Neural progenitor cell (in vitro differentiated cells): ENCODE data around the gene SMOC2. TPM values are rescaled to one million over a fixed set of nuclear protein-coding genes. Genes with fewer than 3 reads are reported as not detected.

Source experiments
- DNase-seq: peaks from one replicate; pipeline ENCODE4 v3.0.0-alpha.2; 2016; ENCODE audit warnings: low spot score
- H2AFZ ChIP-seq: fragments of 200-600 bp; sonication (generic); replicated peaks from 2 replicates; pipeline ENCODE4 v1.6.1; 2016; ENCODE audit warnings: antibody characterized with exemption
- H3F3A ChIP-seq: fragments of 200-600 bp; sonication (generic); 2 replicates; pipeline ENCODE4 v1.6.1; 2016; ENCODE audit warnings: antibody characterized with exemption, low read depth
- H3K27ac ChIP-seq: fragments of 200-600 bp; sonication (generic); 2 replicates; pipeline ENCODE4 v1.5.1; 2016; ENCODE audit warnings: mild to moderate bottlenecking
- H3K27me3 ChIP-seq: fragments of 200-600 bp; sonication (generic); 2 replicates; pipeline ENCODE4 v1.6.1; 2016; ENCODE audit warnings: mild to moderate bottlenecking, moderate library complexity
- H3K36me3 ChIP-seq: fragments of 200-600 bp; sonication (generic); 2 replicates; pipeline ENCODE4 v1.5.1; 2016
- H3K4me1 ChIP-seq: fragments of 200-600 bp; sonication (generic); 2 replicates; pipeline ENCODE4 v1.6.1; 2016; ENCODE audit warnings: mixed run types
- H3K4me2 ChIP-seq: fragments of 200-600 bp; sonication (generic); 2 replicates; pipeline ENCODE4 v1.6.1; 2016
- H3K4me3 ChIP-seq: fragments of 200-600 bp; sonication (generic); 2 replicates; pipeline ENCODE4 v1.5.1; 2016
- H3K79me2 ChIP-seq: fragments of 200-600 bp; sonication (generic); 2 replicates; pipeline ENCODE4 v1.6.1; 2016; ENCODE audit warnings: low read depth
- H3K9ac ChIP-seq: fragments of 200-600 bp; sonication (generic); 2 replicates; pipeline ENCODE4 v1.6.1; 2016
- H3K9me3 ChIP-seq: fragments of 200-600 bp; sonication (generic); 2 replicates; pipeline ENCODE4 v1.5.1; 2016; ENCODE audit warnings: low read depth
- H4K20me1 ChIP-seq: fragments of 200-600 bp; sonication (generic); 2 replicates; pipeline ENCODE4 v1.6.1; 2016; ENCODE audit warnings: low read depth
- H3K27ac Mint-ChIP-seq: 3 replicates; pipeline ENCODE4 v1.8.0; 2021; ENCODE audit warnings: mixed read lengths
- H3K27me3 Mint-ChIP-seq: 2 replicates; pipeline ENCODE4 v1.8.0; 2022; ENCODE audit warnings: low read depth, mild to moderate bottlenecking, inconsistent platforms, moderate library complexity, mixed read lengths; ENCODE audit not compliant: insufficient read depth
- H3K36me3 Mint-ChIP-seq: 3 replicates; pipeline ENCODE4 v1.8.0; 2021; ENCODE audit warnings: mixed read lengths
- H3K4me1 Mint-ChIP-seq: 3 replicates; pipeline ENCODE4 v1.8.0; 2021; ENCODE audit warnings: mixed read lengths
- H3K4me3 Mint-ChIP-seq: 3 replicates; pipeline ENCODE4 v1.8.0; 2021; ENCODE audit warnings: mild to moderate bottlenecking, moderate library complexity, mixed read lengths
- H3K9me3 Mint-ChIP-seq: 3 replicates; pipeline ENCODE4 v1.8.0; 2020; ENCODE audit warnings: mixed read lengths
- EZH2 ChIP-seq: fragments of 200-600 bp; sonication (generic); IDR thresholded peaks from 2 replicates; pipeline ENCODE4 v1.6.1; 2017; ENCODE audit warnings: antibody characterized with exemption, mild to moderate bottlenecking, moderate library complexity
- EZH2phosphoT487 ChIP-seq: fragments of 200-600 bp; sonication (generic); IDR thresholded peaks from 2 replicates; pipeline ENCODE4 v1.6.1; 2017; ENCODE audit warnings: antibody characterized with exemption
- total RNA-seq: library from RNA; depleted of rRNA; stranded (reverse); fragments of >200 nt; gene quantifications from 2 replicates; pipeline ENCODE4 v1.2.3, GENCODE V29; 2015; ENCODE audit warnings: low replicate concordance
- TF ChIP-seq, protein P1 (sequence below): fragments of 200-600 bp; sonication (generic); IDR thresholded peaks from 2 replicates; pipeline ENCODE4 v1.5.1; 2017; ENCODE audit warnings: antibody characterized with exemption, mild to moderate bottlenecking

SMOC2 gene
- total RNA-seq, 1 donor from 2014 or later: 0.75 TPM

GRCh38 chr6:168670401-168670985 is 229.5 kb downstream of the SMOC2 start:
- Histone ChIP-seq H3K4me1 (peaks cover 4% of the 10 kb centered on the region), H3K36me3 (no peaks in the 10 kb centered on the region), H3K27me3 (no peaks in the 10 kb centered on the region), H3K9me3 (no peaks in the 10 kb centered on the region), H4K20me1 (no peaks in the 10 kb centered on the region), H3K4me3 (no peak overlapping the region), H3K79me2 (no peaks in the 10 kb centered on the region), H3K9ac (no peak overlapping the region), H3K27ac (no peak overlapping the region), H3K4me2 (no peak overlapping the region), H3F3A (no peaks in the 10 kb centered on the region), H2AFZ (peak overlapping the region; percentile 40)
- H3K27me3 Mint-ChIP-seq: peaks cover 6% of the 10 kb centered on the region
- TF ChIP-seq, protein P1, sequence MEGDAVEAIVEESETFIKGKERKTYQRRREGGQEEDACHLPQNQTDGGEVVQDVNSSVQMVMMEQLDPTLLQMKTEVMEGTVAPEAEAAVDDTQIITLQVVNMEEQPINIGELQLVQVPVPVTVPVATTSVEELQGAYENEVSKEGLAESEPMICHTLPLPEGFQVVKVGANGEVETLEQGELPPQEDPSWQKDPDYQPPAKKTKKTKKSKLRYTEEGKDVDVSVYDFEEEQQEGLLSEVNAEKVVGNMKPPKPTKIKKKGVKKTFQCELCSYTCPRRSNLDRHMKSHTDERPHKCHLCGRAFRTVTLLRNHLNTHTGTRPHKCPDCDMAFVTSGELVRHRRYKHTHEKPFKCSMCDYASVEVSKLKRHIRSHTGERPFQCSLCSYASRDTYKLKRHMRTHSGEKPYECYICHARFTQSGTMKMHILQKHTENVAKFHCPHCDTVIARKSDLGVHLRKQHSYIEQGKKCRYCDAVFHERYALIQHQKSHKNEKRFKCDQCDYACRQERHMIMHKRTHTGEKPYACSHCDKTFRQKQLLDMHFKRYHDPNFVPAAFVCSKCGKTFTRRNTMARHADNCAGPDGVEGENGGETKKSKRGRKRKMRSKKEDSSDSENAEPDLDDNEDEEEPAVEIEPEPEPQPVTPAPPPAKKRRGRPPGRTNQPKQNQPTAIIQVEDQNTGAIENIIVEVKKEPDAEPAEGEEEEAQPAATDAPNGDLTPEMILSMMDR: no peak
- TF ChIP-seq EZH2 (no peak), EZH2phosphoT487 (no peak)
- DNase-seq: no peak
- H3K27ac Mint-ChIP-seq: no peak overlapping the region
- H3K4me1 Mint-ChIP-seq: peaks cover 21% of the 10 kb centered on the region
- H3K9me3 Mint-ChIP-seq: no peaks in the 10 kb centered on the region
- no peak overlapping the region for H3K4me3 Mint-ChIP-seq
- H3K36me3 Mint-ChIP-seq: no peaks in the 10 kb centered on the region

DNA sequence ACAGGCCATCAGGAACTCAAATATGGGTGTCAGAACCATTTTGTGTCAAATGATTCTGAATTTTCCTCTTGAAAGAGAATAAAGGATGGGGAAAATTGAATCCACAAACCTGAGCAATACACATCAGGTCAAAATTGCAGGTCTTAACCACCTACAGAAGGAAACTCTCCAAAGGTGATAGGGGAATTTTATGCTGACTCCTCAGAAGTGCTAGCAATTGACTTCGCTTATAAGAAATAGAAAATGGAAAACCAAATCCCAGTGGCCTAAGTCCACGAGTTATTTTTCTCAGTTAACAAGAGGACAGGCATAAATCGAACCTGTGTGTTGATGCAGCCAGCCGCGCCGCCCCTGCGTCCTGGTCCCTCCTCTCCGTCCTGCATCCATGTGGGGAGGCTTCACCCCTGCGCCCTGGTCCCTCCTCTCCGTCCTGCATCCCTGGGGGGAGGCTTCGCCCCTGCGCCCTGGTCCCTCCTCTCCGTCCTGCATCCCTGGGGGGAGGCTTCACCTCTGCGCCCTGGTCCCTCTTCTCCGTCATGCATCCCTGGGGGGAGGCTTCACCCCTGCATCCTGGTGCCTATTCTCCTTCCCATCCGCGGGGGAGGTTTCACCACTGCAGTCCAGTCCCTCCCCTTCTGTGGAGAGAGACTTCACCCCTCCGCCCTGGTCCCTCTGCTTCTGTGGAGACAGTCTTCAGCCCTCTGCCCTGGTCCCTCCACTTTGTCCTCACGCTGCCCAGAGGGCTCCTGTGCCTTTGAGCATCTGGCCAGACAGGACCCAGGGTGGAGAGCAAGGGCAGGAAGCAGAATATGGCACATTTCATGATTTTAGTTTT is 230.3 kb downstream of the SMOC2 start:
- Histone ChIP-seq H3K4me1 (peaks cover 4% of the 10 kb centered on the region), H3K36me3 (no peaks in the 10 kb centered on the region), H3K27ac (no peak overlapping the region), H2AFZ (no peak overlapping the region), H3K4me2 (no peak overlapping the region), H3K4me3 (no peak overlapping the region), H3K9ac (no peak overlapping the region), H3K27me3 (no peaks in the 10 kb centered on the region), H3F3A (no peaks in the 10 kb centered on the region), H3K79me2 (no peaks in the 10 kb centered on the region), H4K20me1 (no peaks in the 10 kb centered on the region), H3K9me3 (no peaks in the 10 kb centered on the region)
- Mint-ChIP-seq H3K27ac (no peak overlapping the region), H3K4me1 (peaks cover 20% of the 10 kb centered on the region), H3K36me3 (no peaks in the 10 kb centered on the region), H3K4me3 (no peak overlapping the region), H3K9me3 (no peaks in the 10 kb centered on the region), H3K27me3 (peaks cover 6% of the 10 kb centered on the region)
- no peak for DNase-seq
- TF ChIP-seq EZH2phosphoT487 (no peak), EZH2 (no peak)
- TF ChIP-seq, protein P1: no peak

GRCh38 chr6:168671863-168672546 is 231.0 kb downstream of the SMOC2 start:
- TF ChIP-seq, protein P1: no peak
- TF ChIP-seq EZH2 (no peak), EZH2phosphoT487 (no peak)
- no peaks in the 10 kb centered on the region for H3K9me3 ChIP-seq
- no peak overlapping the region for H3K4me3 ChIP-seq
- H3K4me2 ChIP-seq: no peak overlapping the region
- no peaks in the 10 kb centered on the region for H3K79me2 ChIP-seq
- Mint-ChIP-seq H3K9me3 (no peaks in the 10 kb centered on the region), H3K4me3 (no peak overlapping the region), H3K27ac (no peak overlapping the region), H3K36me3 (no peaks in the 10 kb centered on the region), H3K27me3 (peaks cover 8% of the 10 kb centered on the region), H3K4me1 (peaks cover 19% of the 10 kb centered on the region)
- no peaks in the 10 kb centered on the region for H3F3A ChIP-seq
- no peak overlapping the region for H2AFZ ChIP-seq
- no peaks in the 10 kb centered on the region for H4K20me1 ChIP-seq
- no peaks in the 10 kb centered on the region for H3K36me3 ChIP-seq
- no peak overlapping the region for H3K9ac ChIP-seq
- no peaks in the 10 kb centered on the region for H3K27me3 ChIP-seq
- peaks cover 5% of the 10 kb centered on the region for H3K4me1 ChIP-seq
- no peak for DNase-seq
- no peak overlapping the region for H3K27ac ChIP-seq
